OCI-LY1 (cell line): ENCODE results near the gene JAKMIP2.

Experiments used
- H2AFZ ChIP-seq: fragments of 200-600 bp; sonication (generic), shearing (Covaris generic); 2 replicates; pipeline ENCODE4 v1.6.0; 2014; ENCODE audit warnings: antibody characterized with exemption, mild to moderate bottlenecking, low read length
- H3F3A ChIP-seq: fragments of 200-600 bp; sonication (generic), shearing (Covaris generic); 2 replicates; pipeline ENCODE4 v1.6.0; 2014; ENCODE audit warnings: mild to moderate bottlenecking, antibody characterized with exemption, low read length, moderate library complexity; ENCODE audit not compliant: insufficient read depth
- H3K27ac ChIP-seq: fragments of 200-600 bp; sonication (generic); 2 replicates; pipeline ENCODE4 v1.5.1; 2014; ENCODE audit warnings: low read length, mixed run types, mild to moderate bottlenecking, low read depth; ENCODE audit not compliant: poor library complexity, severe bottlenecking
- H3K27me3 ChIP-seq: fragments of 200-600 bp; sonication (generic); 2 replicates; pipeline ENCODE4 v1.6.0; 2014; ENCODE audit warnings: antibody characterized with exemption, mild to moderate bottlenecking, low read length, moderate library complexity; ENCODE audit not compliant: insufficient read depth
- H3K36me3 ChIP-seq: fragments of 200-600 bp; sonication (generic); 2 replicates; pipeline ENCODE4 v1.6.1; 2014; ENCODE audit warnings: mild to moderate bottlenecking, antibody characterized with exemption, low read length, moderate library complexity, mixed read lengths; ENCODE audit not compliant: insufficient read depth
- H3K4me1 ChIP-seq: fragments of 200-600 bp; sonication (generic); 2 replicates; pipeline ENCODE4 v1.5.1; 2014; ENCODE audit warnings: mild to moderate bottlenecking, low read length, moderate library complexity; ENCODE audit not compliant: insufficient read depth, severe bottlenecking
- H3K4me2 ChIP-seq: fragments of 200-600 bp; sonication (generic), shearing (Covaris generic); 2 replicates; pipeline ENCODE4 v1.6.1; 2014; ENCODE audit warnings: low read length
- H3K4me3 ChIP-seq: fragments of 200-600 bp; sonication (generic); 2 replicates; pipeline ENCODE4 v1.5.1; 2014; ENCODE audit warnings: low read length, low read depth, mild to moderate bottlenecking, mixed read lengths; ENCODE audit not compliant: poor library complexity, severe bottlenecking
- H3K79me2 ChIP-seq: fragments of 200-600 bp; shearing (Covaris generic); 2 replicates; pipeline ENCODE4 v1.6.1; 2016; ENCODE audit warnings: mixed run types, low read length, mixed read lengths; ENCODE audit not compliant: insufficient read depth
- H3K9ac ChIP-seq: fragments of 200-600 bp; sonication (generic), shearing (Covaris generic); 2 replicates; pipeline ENCODE4 v1.6.1; 2014; ENCODE audit warnings: mild to moderate bottlenecking, low read length, mixed read lengths
- H3K9me2 ChIP-seq: fragments of 200-600 bp; sonication (generic), shearing (Covaris generic); 2 replicates; pipeline ENCODE4 v1.6.1; 2014; ENCODE audit warnings: low read depth, mild to moderate bottlenecking, low read length, mixed read lengths
- H3K9me3 ChIP-seq: fragments of 200-600 bp; shearing (Covaris generic); 2 replicates; pipeline ENCODE4 v1.6.1; 2014; ENCODE audit warnings: low read length, mixed read lengths
- H4K20me1 ChIP-seq: fragments of 200-600 bp; sonication (generic), shearing (Covaris generic); 2 replicates; pipeline ENCODE4 v1.6.0; 2016; ENCODE audit warnings: mild to moderate bottlenecking, low read length; ENCODE audit not compliant: insufficient read depth
- EZH2 ChIP-seq: fragments of 200-600 bp; sonication (generic), shearing (Covaris generic); IDR thresholded peaks from 2 replicates; pipeline ENCODE4 v1.8.0; 2017; ENCODE audit warnings: borderline replicate concordance, mixed run types, mild to moderate bottlenecking, antibody characterized with exemption, low read length, moderate library complexity, mixed read lengths
- TF ChIP-seq, protein P1 (sequence below): fragments of 200-600 bp; sonication (generic), shearing (Covaris generic); IDR thresholded peaks from 2 replicates; pipeline ENCODE4 v1.5.1; 2017; ENCODE audit warnings: mild to moderate bottlenecking, antibody characterized with exemption, low read length, moderate library complexity, mixed read lengths

Gene JAKMIP2

DNA sequence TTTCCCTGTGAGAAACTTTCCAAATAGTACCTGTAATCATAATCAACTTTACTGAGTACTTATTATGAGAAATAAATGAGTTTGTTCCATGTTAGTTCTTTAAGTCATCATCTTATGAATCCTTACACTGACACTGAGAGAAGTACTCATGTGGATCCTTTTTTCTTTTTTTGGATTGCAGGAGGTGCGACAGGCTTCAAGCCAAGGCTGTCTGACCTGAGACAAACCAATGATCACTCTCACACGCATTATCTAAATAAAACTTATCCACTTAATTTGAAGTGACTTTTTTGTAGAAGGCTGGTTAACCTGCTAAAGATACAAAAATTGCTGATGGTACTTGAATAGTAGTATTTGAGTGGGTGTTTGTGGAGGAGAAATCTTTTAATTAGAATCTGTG is 39.5 kb downstream of the JAKMIP2 start:
- Histone ChIP-seq H3K27ac (no peak overlapping the region), H3K4me3 (no peak overlapping the region), H3K79me2 (no peaks in the 10 kb centered on the region), H3K9ac (no peak overlapping the region), H3K9me3 (no peaks in the 10 kb centered on the region), H3K27me3 (no peaks in the 10 kb centered on the region), H2AFZ (no peak overlapping the region), H3K4me1 (no peaks in the 10 kb centered on the region), H3F3A (no peaks in the 10 kb centered on the region), H3K36me3 (no peaks in the 10 kb centered on the region), H4K20me1 (no peaks in the 10 kb centered on the region), H3K4me2 (no peak overlapping the region), H3K9me2 (no peaks in the 10 kb centered on the region)
- TF ChIP-seq, protein P1, sequence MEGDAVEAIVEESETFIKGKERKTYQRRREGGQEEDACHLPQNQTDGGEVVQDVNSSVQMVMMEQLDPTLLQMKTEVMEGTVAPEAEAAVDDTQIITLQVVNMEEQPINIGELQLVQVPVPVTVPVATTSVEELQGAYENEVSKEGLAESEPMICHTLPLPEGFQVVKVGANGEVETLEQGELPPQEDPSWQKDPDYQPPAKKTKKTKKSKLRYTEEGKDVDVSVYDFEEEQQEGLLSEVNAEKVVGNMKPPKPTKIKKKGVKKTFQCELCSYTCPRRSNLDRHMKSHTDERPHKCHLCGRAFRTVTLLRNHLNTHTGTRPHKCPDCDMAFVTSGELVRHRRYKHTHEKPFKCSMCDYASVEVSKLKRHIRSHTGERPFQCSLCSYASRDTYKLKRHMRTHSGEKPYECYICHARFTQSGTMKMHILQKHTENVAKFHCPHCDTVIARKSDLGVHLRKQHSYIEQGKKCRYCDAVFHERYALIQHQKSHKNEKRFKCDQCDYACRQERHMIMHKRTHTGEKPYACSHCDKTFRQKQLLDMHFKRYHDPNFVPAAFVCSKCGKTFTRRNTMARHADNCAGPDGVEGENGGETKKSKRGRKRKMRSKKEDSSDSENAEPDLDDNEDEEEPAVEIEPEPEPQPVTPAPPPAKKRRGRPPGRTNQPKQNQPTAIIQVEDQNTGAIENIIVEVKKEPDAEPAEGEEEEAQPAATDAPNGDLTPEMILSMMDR: no peak
- no peak for TF ChIP-seq EZH2

DNA sequence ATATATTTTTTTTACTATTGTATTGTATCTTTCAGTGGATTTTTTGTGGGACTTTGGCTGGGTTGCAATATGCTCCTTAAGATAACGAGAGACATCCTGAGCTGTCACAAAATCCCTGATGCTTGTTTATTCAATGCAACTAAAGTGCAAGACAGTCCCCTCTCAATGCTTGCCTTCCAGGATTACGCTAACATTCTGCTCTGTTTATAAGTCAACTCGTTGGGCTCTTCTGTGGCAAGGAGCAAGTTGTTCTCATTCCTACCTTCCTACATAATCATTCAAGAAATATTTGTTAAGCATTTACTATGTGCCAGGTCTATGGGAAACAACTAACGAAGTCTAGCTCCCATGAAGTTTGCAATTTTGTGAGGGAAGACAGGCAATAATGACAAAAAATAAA is 40.4 kb downstream of the JAKMIP2 start:
- Histone ChIP-seq H3K4me1 (no peaks in the 10 kb centered on the region), H3K9me3 (no peaks in the 10 kb centered on the region), H3K27ac (no peak overlapping the region), H4K20me1 (no peaks in the 10 kb centered on the region), H3K27me3 (no peaks in the 10 kb centered on the region), H3K36me3 (no peaks in the 10 kb centered on the region), H3F3A (no peaks in the 10 kb centered on the region), H2AFZ (no peak overlapping the region), H3K4me2 (no peak overlapping the region), H3K4me3 (no peak overlapping the region), H3K79me2 (no peaks in the 10 kb centered on the region), H3K9me2 (no peaks in the 10 kb centered on the region), H3K9ac (no peak overlapping the region)
- TF ChIP-seq, protein P1: no peak
- no peak for TF ChIP-seq EZH2

DNA sequence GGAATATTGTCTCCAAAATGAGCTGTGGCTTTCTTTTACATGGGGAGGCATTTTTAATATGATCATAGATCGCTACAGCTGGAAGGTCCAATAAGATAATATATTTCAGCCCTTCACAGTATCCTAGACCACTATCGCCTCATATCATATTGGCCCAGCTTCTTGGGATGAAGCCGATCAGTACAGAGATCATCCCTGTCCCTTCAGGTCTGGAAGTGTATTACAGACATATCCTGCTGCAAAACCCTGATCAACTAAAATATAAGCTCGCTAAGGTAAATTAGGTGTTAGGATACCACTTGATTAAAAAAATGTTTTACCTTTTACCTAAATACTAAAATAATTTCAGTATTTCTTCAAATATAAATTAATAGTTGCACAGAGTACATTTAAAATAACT is 41.7 kb downstream of the JAKMIP2 start:
- H3K4me1 ChIP-seq: no peaks in the 10 kb centered on the region
- no peak overlapping the region for H3K4me2 ChIP-seq
- H2AFZ ChIP-seq: no peak overlapping the region
- H4K20me1 ChIP-seq: no peaks in the 10 kb centered on the region
- no peak for TF ChIP-seq EZH2
- no peak overlapping the region for H3K4me3 ChIP-seq
- no peak overlapping the region for H3K27ac ChIP-seq
- no peak overlapping the region for H3K9ac ChIP-seq
- no peaks in the 10 kb centered on the region for H3K27me3 ChIP-seq
- no peaks in the 10 kb centered on the region for H3K36me3 ChIP-seq
- no peaks in the 10 kb centered on the region for H3K79me2 ChIP-seq
- H3F3A ChIP-seq: no peaks in the 10 kb centered on the region
- no peaks in the 10 kb centered on the region for H3K9me2 ChIP-seq
- H3K9me3 ChIP-seq: no peaks in the 10 kb centered on the region

DNA sequence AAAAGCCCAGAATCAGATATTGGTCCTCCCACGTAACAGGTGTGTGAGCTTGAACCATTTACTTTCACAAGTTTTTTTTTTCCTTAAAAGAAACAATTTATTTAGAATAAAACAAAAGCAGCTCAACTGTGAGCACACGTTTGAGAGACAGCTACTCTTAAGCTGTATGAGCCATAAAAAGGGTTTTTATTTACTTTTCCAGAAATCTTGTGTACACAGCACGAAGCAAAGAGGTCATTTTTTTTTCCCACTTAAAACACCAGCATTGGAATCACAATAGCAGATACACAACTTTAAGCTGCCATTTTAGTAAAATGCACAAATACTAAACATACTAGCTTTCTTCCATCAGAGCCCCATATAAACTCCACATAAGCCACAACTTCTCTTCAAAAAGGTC is 44.6 kb downstream of the JAKMIP2 start:
- Histone ChIP-seq H3K4me2 (no peak overlapping the region), H3K4me1 (no peaks in the 10 kb centered on the region), H4K20me1 (no peaks in the 10 kb centered on the region), H3K9me3 (no peaks in the 10 kb centered on the region), H3K36me3 (no peaks in the 10 kb centered on the region), H3K79me2 (no peaks in the 10 kb centered on the region), H2AFZ (no peak overlapping the region), H3F3A (no peaks in the 10 kb centered on the region), H3K9ac (no peak overlapping the region), H3K4me3 (no peak overlapping the region), H3K9me2 (no peaks in the 10 kb centered on the region), H3K27me3 (no peaks in the 10 kb centered on the region), H3K27ac (no peak overlapping the region)
- TF ChIP-seq, protein P1: no peak
- no peak for TF ChIP-seq EZH2
